OCI-LY1 (cell line): ENCODE measurements around the gene RRAD.

Experiments
- EZH2 ChIP-seq: fragments of 200-600 bp; sonication (generic), shearing (Covaris generic); IDR thresholded peaks from 2 replicates; pipeline ENCODE4 v1.8.0; 2017; ENCODE audit warnings: borderline replicate concordance, mixed run types, mild to moderate bottlenecking, antibody characterized with exemption, low read length, moderate library complexity, mixed read lengths
- TF ChIP-seq, protein P1 (sequence below): fragments of 200-600 bp; sonication (generic), shearing (Covaris generic); IDR thresholded peaks from 2 replicates; pipeline ENCODE4 v1.5.1; 2017; ENCODE audit warnings: mild to moderate bottlenecking, antibody characterized with exemption, low read length, moderate library complexity, mixed read lengths

DNA sequence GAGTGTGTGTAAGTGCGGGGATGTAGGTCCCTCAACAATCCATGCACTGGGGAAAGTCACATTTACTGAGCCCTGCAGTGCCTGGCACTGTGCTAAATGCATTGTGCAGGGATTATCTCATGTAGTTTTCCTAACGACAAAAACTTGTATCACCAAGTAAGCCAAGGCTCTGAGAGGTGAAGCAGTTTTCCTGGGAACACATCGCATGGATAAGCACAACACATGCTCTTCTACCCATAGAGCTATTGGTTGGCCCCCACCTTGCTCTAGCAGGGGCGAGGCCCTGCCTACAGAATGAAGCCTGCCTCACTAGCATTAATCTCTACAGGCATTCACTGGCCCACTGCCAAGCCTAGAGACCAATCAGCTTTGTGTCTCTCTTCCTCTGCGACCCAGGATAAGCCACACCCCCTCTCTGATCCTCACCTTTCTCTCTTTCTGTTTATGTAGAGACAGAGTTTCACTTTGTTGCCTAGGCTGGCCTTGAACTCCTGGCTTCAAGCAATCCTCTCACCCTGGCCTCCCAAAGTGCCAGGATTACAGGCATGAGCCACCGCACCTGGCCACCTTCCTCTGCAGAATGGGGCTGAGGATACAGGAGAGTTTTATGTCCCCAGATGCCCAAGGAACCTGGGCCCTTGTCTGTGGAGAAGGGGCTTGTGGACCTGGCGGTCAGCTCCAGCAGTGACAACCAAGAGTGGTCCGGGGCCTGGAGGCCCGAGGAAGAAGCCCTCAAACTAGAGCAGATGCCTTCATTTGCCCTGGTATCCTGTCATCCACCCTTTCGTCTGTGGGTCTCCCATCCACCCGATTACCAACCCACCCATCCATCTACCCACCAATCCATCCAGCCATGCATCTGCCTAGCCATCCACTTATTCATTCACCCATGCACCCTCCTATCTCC lies 19.4 kb downstream of the RRAD start:
- TF ChIP-seq, protein P1, sequence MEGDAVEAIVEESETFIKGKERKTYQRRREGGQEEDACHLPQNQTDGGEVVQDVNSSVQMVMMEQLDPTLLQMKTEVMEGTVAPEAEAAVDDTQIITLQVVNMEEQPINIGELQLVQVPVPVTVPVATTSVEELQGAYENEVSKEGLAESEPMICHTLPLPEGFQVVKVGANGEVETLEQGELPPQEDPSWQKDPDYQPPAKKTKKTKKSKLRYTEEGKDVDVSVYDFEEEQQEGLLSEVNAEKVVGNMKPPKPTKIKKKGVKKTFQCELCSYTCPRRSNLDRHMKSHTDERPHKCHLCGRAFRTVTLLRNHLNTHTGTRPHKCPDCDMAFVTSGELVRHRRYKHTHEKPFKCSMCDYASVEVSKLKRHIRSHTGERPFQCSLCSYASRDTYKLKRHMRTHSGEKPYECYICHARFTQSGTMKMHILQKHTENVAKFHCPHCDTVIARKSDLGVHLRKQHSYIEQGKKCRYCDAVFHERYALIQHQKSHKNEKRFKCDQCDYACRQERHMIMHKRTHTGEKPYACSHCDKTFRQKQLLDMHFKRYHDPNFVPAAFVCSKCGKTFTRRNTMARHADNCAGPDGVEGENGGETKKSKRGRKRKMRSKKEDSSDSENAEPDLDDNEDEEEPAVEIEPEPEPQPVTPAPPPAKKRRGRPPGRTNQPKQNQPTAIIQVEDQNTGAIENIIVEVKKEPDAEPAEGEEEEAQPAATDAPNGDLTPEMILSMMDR = no peak
- TF ChIP-seq EZH2 = no peak
